H9 (cell line): ENCODE results near the gene PCNX2. TPM values are rescaled to one million over a fixed set of nuclear protein-coding genes. Genes with fewer than 3 reads are reported as not detected.

Experiments used
- DNase-seq: peaks from one replicate; pipeline ENCODE4 v3.0.0-alpha.2; 2017
- H2AFZ ChIP-seq: one replicate; pipeline ENCODE4 v1.6.1; 2013; ENCODE audit warnings: mild to moderate bottlenecking, low read length, control low read depth, moderate library complexity
- H2AK5ac ChIP-seq: 2 replicates; pipeline ENCODE4 v1.6.1; 2013; ENCODE audit warnings: low read length, control low read depth, mixed read lengths; ENCODE audit not compliant: insufficient read length
- H2BK120ac ChIP-seq: one replicate; pipeline ENCODE4 v1.6.1; 2013; ENCODE audit warnings: low read depth, mild to moderate bottlenecking, low read length, control low read depth, inconsistent platforms; ENCODE audit not compliant: poor library complexity, severe bottlenecking
- H2BK12ac ChIP-seq: 2 replicates; pipeline ENCODE4 v1.6.1; 2013; ENCODE audit warnings: low read length, control low read depth, mixed read lengths, low read depth; ENCODE audit not compliant: insufficient read length
- H2BK15ac ChIP-seq: 2 replicates; pipeline ENCODE4 v1.6.1; 2013; ENCODE audit warnings: low read depth, low read length, control low read depth
- H2BK20ac ChIP-seq: one replicate; pipeline ENCODE4 v1.6.1; 2013; ENCODE audit warnings: low read depth, mild to moderate bottlenecking, low read length, control low read depth, inconsistent platforms; ENCODE audit not compliant: poor library complexity, severe bottlenecking
- H2BK5ac ChIP-seq: 2 replicates; pipeline ENCODE4 v1.6.1; 2013; ENCODE audit warnings: low read length, control low read depth, mixed read lengths; ENCODE audit not compliant: insufficient read length
- H3K14ac ChIP-seq: 2 replicates; pipeline ENCODE4 v1.6.1; 2013; ENCODE audit warnings: low read length, control low read depth; ENCODE audit not compliant: insufficient read depth
- H3K18ac ChIP-seq: 2 replicates; pipeline ENCODE4 v1.6.1; 2013; ENCODE audit warnings: low read depth, mild to moderate bottlenecking, mixed read lengths, low read length, control low read depth; ENCODE audit not compliant: insufficient read length
- H3K23ac ChIP-seq: 2 replicates; pipeline ENCODE4 v1.6.1; 2013; ENCODE audit warnings: low read length, control low read depth, mixed read lengths, low read depth; ENCODE audit not compliant: insufficient read length
- H3K23me2 ChIP-seq: 2 replicates; pipeline ENCODE4 v1.6.1; 2013; ENCODE audit warnings: low read depth, mild to moderate bottlenecking, mixed read lengths, low read length, control low read depth; ENCODE audit not compliant: insufficient read length, poor library complexity, severe bottlenecking
- H3K27ac ChIP-seq: 2 replicates; pipeline ENCODE4 v1.5.1; 2013; ENCODE audit warnings: low read length, control low read depth, mixed read lengths, low read depth; ENCODE audit not compliant: insufficient read length
- H3K27me3 ChIP-seq: 2 replicates; pipeline ENCODE4 v1.6.1; 2013; ENCODE audit warnings: low read length, control low read depth, inconsistent platforms; ENCODE audit not compliant: insufficient read depth
- H3K4ac ChIP-seq: 2 replicates; pipeline ENCODE4 v1.6.1; 2013; ENCODE audit warnings: low read depth, mild to moderate bottlenecking, control low read depth, inconsistent platforms, low read length, moderate library complexity
- H3K4me1 ChIP-seq: 2 replicates; pipeline ENCODE4 v1.6.1; 2013; ENCODE audit warnings: low read length, control low read depth, inconsistent platforms; ENCODE audit not compliant: insufficient read depth
- H3K4me2 ChIP-seq: 2 replicates; pipeline ENCODE4 v1.6.1; 2013; ENCODE audit warnings: low read length, control low read depth, mixed read lengths; ENCODE audit not compliant: insufficient read length, insufficient read depth
- H3K56ac ChIP-seq: 2 replicates; pipeline ENCODE4 v1.6.1; 2013; ENCODE audit warnings: low read depth, mild to moderate bottlenecking, mixed read lengths, low read length, control low read depth; ENCODE audit not compliant: insufficient read length
- H3K79me1 ChIP-seq: 2 replicates; pipeline ENCODE4 v1.6.1; 2013; ENCODE audit warnings: low read depth, mild to moderate bottlenecking, moderate library complexity, low read length, control low read depth, inconsistent platforms; ENCODE audit not compliant: insufficient read depth, poor library complexity, severe bottlenecking
- H3K79me2 ChIP-seq: 2 replicates; pipeline ENCODE4 v1.6.1; 2013; ENCODE audit warnings: low read length, control low read depth, inconsistent platforms; ENCODE audit not compliant: insufficient read depth
- H3K9ac ChIP-seq: 2 replicates; pipeline ENCODE4 v1.6.1; 2013; ENCODE audit warnings: low read length, control low read depth, mixed read lengths; ENCODE audit not compliant: insufficient read length; ENCODE audit errors: extremely low read depth
- H3K9me3 ChIP-seq: one replicate; pipeline ENCODE4 v1.6.1; 2013; ENCODE audit warnings: low read depth, low read length, inconsistent platforms; ENCODE audit not compliant: control insufficient read depth
- H3T11ph ChIP-seq: one replicate; pipeline ENCODE4 v1.6.1; 2013; ENCODE audit warnings: mild to moderate bottlenecking, low read length, control low read depth, inconsistent platforms
- H4K20me1 ChIP-seq: one replicate; pipeline ENCODE4 v1.6.1; 2013; ENCODE audit not compliant: control insufficient read depth, insufficient read length, insufficient read depth
- H4K5ac ChIP-seq: 2 replicates; pipeline ENCODE4 v1.6.1; 2013; ENCODE audit warnings: low read depth, mild to moderate bottlenecking, mixed read lengths, low read length, control low read depth; ENCODE audit not compliant: insufficient read length
- H4K8ac ChIP-seq: replicated peaks from 2 replicates; pipeline ENCODE4 v1.6.1; 2013; ENCODE audit warnings: low read length, control low read depth, mixed read lengths, low read depth; ENCODE audit not compliant: insufficient read length
- H4K91ac ChIP-seq: 2 replicates; pipeline ENCODE4 v1.6.1; 2013; ENCODE audit warnings: low read depth, mild to moderate bottlenecking, moderate library complexity, mixed read lengths, low read length, control low read depth; ENCODE audit not compliant: insufficient read length
- H3K27ac Mint-ChIP-seq, 3 experiments: 2 replicates in 2 of 3; 3 replicates in 1 of 3; pipeline ENCODE4 v1.8.0; 2020 to 2021; ENCODE audit warnings: mixed read lengths in 3 of 3, mild to moderate bottlenecking in 1 of 3, moderate library complexity in 1 of 3
- H3K27me3 Mint-ChIP-seq: 2 replicates; pipeline ENCODE4 v1.8.0; 2021; ENCODE audit warnings: low read depth, mild to moderate bottlenecking, moderate library complexity, mixed read lengths
- H3K36me3 Mint-ChIP-seq, 3 experiments: 2 replicates in 2 of 3; 3 replicates in 1 of 3; pipeline ENCODE4 v1.8.0; 2020 to 2021; ENCODE audit warnings: low read depth in 3 of 3, mixed read lengths in 3 of 3; ENCODE audit not compliant: insufficient read depth in 1 of 3
- H3K4me1 Mint-ChIP-seq, 2 experiments: 2 replicates each; pipeline ENCODE4 v1.8.0; 2020; ENCODE audit warnings: mixed read lengths in 2 of 2
- H3K4me3 Mint-ChIP-seq, 2 experiments: 2 replicates in 1 of 2; 3 replicates in 1 of 2; pipeline ENCODE4 v1.8.0; 2020 to 2021; ENCODE audit warnings: mild to moderate bottlenecking in 2 of 2, mixed read lengths in 2 of 2, moderate library complexity in 1 of 2
- H3K9me3 Mint-ChIP-seq, 2 experiments: 2 replicates in 1 of 2; 3 replicates in 1 of 2; pipeline ENCODE4 v1.8.0; 2020; ENCODE audit warnings: mild to moderate bottlenecking in 2 of 2, mixed read lengths in 2 of 2, moderate library complexity in 1 of 2
- WGBS: extraction: QIAGEN DNeasy Blood & Tissue Kit; methylation state at CpG from one replicate; pipeline ENCODE4 v1.1.7; 2013; ENCODE audit warnings: missing lambda C conversion rate, low lambda C conversion rate, mixed read lengths; ENCODE audit not compliant: insufficient read length; ENCODE audit errors: extremely low coverage; 5-methylcytosine and 5-hydroxymethylcytosine counted together
- total RNA-seq: library from RNA; stranded (reverse); gene quantifications from 2 replicates; pipeline ENCODE4 v1.2.1, GENCODE V29; 2021
- TF ChIP-seq, protein P1 (sequence below): fragments of 200-600 bp; sonication (generic); conservative IDR thresholded peaks from 3 replicates; pipeline ENCODE4 v1.8.0; 2021; ENCODE audit warnings: antibody characterized with exemption, mild to moderate bottlenecking

The PCNX2 gene
- total RNA-seq, 1 experiment from 2014 or later: 45.1 TPM

DNA sequence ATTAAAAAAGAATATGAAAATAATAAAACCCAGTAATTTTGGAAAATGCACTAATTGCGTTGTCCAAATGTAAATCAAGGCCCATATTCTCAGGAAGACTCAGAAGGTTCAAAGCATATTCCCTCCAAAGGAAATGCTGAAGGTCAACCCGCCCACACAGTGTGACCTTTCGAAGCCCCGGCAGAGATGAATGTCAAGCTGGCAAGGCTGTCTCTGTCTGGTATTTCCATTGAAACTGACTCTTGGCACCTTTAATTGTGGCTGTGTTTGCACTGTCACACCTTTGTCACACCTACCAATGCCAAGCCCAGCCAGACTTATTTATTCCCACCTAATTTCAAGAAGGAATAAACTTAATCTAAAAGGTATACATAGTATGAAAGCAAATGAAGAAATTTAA is 262.6 kb downstream of the PCNX2 start:
- Histone ChIP-seq H3K79me1 (no peaks in the 10 kb centered on the region), H2BK5ac (no peak overlapping the region), H3T11ph (no peak overlapping the region), H3K23me2 (no peaks in the 10 kb centered on the region), H2AFZ (no peak overlapping the region), H4K8ac (no peak overlapping the region), H3K18ac (no peak overlapping the region), H3K9me3 (no peaks in the 10 kb centered on the region), H4K91ac (no peak overlapping the region), H3K14ac (no peak overlapping the region), H3K4me1 (no peaks in the 10 kb centered on the region), H3K4ac (no peak overlapping the region), H2AK5ac (no peak overlapping the region), H3K23ac (no peak overlapping the region), H3K27me3 (no peaks in the 10 kb centered on the region), H3K9ac (no peak overlapping the region), H2BK120ac (no peak overlapping the region), H2BK12ac (no peak overlapping the region), H3K79me2 (no peaks in the 10 kb centered on the region), H2BK15ac (no peak overlapping the region), H3K4me2 (no peak overlapping the region), H4K5ac (no peak overlapping the region), H3K56ac (no peak overlapping the region), H4K20me1 (no peaks in the 10 kb centered on the region), H3K27ac (no peak overlapping the region), H2BK20ac (no peak overlapping the region)
- TF ChIP-seq, protein P1, sequence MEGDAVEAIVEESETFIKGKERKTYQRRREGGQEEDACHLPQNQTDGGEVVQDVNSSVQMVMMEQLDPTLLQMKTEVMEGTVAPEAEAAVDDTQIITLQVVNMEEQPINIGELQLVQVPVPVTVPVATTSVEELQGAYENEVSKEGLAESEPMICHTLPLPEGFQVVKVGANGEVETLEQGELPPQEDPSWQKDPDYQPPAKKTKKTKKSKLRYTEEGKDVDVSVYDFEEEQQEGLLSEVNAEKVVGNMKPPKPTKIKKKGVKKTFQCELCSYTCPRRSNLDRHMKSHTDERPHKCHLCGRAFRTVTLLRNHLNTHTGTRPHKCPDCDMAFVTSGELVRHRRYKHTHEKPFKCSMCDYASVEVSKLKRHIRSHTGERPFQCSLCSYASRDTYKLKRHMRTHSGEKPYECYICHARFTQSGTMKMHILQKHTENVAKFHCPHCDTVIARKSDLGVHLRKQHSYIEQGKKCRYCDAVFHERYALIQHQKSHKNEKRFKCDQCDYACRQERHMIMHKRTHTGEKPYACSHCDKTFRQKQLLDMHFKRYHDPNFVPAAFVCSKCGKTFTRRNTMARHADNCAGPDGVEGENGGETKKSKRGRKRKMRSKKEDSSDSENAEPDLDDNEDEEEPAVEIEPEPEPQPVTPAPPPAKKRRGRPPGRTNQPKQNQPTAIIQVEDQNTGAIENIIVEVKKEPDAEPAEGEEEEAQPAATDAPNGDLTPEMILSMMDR: no peak
- no peak for DNase-seq
- Mint-ChIP-seq H3K4me3 (no peak overlapping the region), H3K27ac (no peak overlapping the region), H3K4me1 (peaks cover under 1% of the 10 kb centered on the region in 2 experiments; a peak in 2 of 4 replicates), H3K27me3 (no peaks in the 10 kb centered on the region), H3K36me3 (peaks cover 0 to 5% (median 3%) of the 10 kb centered on the region in 3 experiments; a peak in 4 of 7 replicates), H3K9me3 (no peaks in the 10 kb centered on the region)
- no CpG with 5 or more reads among the region's 4 CpGs for WGBS
